ENCODE results near the gene TTLL8. TPM values are rescaled to one million over a fixed set of nuclear protein-coding genes. Genes with fewer than 3 reads are reported as not detected.

The TTLL8 gene
- total RNA-seq, 1 donor from 2014 or later: not detected

GRCh38 chr22:50040717-50041116 lies 17.4 kb downstream of the TTLL8 start:
- TF ChIP-seq CTCF (conservative IDR thresholded peaks at IDR 0.05): no peak
- Mint-ChIP-seq H3K4me3 (no peak overlapping the region), H3K36me3 (ENCODE audit: low read depth) (no peaks in the 10 kb centered on the region), H3K27me3 (ENCODE audit: low read depth) (peaks cover 8% of the 10 kb centered on the region), H3K27ac (ENCODE audit: unreplicated experiment) (no peak overlapping the region), H3K4me1 (no peaks in the 10 kb centered on the region), H3K9me3 (peaks cover 7% of the 10 kb centered on the region)
- no peak for DNase-seq (ENCODE audit: low read depth, low spot score)

GRCh38 chr22:50039669-50040443 lies 18.2 kb downstream of the TTLL8 start:
- no peak for DNase-seq (ENCODE audit: low read depth, low spot score)
- Mint-ChIP-seq H3K27ac (ENCODE audit: unreplicated experiment) (no peak overlapping the region), H3K36me3 (ENCODE audit: low read depth) (no peaks in the 10 kb centered on the region), H3K4me3 (no peak overlapping the region), H3K4me1 (no peaks in the 10 kb centered on the region), H3K27me3 (ENCODE audit: low read depth) (peaks cover 8% of the 10 kb centered on the region), H3K9me3 (peaks cover 7% of the 10 kb centered on the region)
- TF ChIP-seq CTCF (conservative IDR thresholded peaks at IDR 0.05): no peak

GRCh38 chr22:50035976-50036724 lies 21.9 kb downstream of the TTLL8 start:
- no peaks in the 10 kb centered on the region for H3K27me3 Mint-ChIP-seq (ENCODE audit: low read depth)
- no peak for DNase-seq (ENCODE audit: low read depth, low spot score)
- no peak for TF ChIP-seq CTCF (conservative IDR thresholded peaks at IDR 0.05)
- peaks cover 3% of the 10 kb centered on the region for H3K9me3 Mint-ChIP-seq
- H3K27ac Mint-ChIP-seq (ENCODE audit: unreplicated experiment): no peak overlapping the region
- no peaks in the 10 kb centered on the region for H3K4me1 Mint-ChIP-seq
- H3K36me3 Mint-ChIP-seq (ENCODE audit: low read depth): no peaks in the 10 kb centered on the region
- H3K4me3 Mint-ChIP-seq: no peak overlapping the region

- no peak for TF ChIP-seq CTCF (conservative IDR thresholded peaks at IDR 0.05)
- Mint-ChIP-seq H3K27ac (ENCODE audit: unreplicated experiment) (no peak overlapping the region), H3K4me3 (no peak overlapping the region), H3K9me3 (peaks cover 3% of the 10 kb centered on the region), H3K4me1 (no peaks in the 10 kb centered on the region), H3K36me3 (ENCODE audit: low read depth) (no peaks in the 10 kb centered on the region), H3K27me3 (ENCODE audit: low read depth) (no peaks in the 10 kb centered on the region)
- DNase-seq (ENCODE audit: low read depth, low spot score): no peak
Measured at GRCh38 chr22:50035131-50035881, 22.8 kb downstream of the TTLL8 start.

Measured in neural crest cell (in vitro differentiated cells).